K562 (cell line): ENCODE measurements around the gene ATP13A5.

Source experiments
- CBFA2T2 ChIP-seq: fragments of 450-650 bp; conservative IDR thresholded peaks from 2 replicates; pipeline ENCODE4 v1.6.1; 2017; ENCODE audit warnings: mild to moderate bottlenecking
- CTCF ChIP-seq, 3 experiments: IDR thresholded peaks in 2 of 3; conservative IDR thresholded peaks in 1 of 3; 2 replicates each; pipeline ENCODE4 v1.5.1; 2011 to 2012; ENCODE audit warnings: low read length in 3 of 3, mild to moderate bottlenecking in 3 of 3, control low read depth in 2 of 3, improper control_type of control experiment in 1 of 3, inconsistent platforms in 1 of 3, low read depth in 1 of 3, mixed read lengths in 1 of 3, moderate library complexity in 1 of 3; ENCODE audit not compliant: insufficient read depth in 2 of 3
- IRF1 ChIP-seq: sonication (generic); formaldehyde crosslinking; IDR thresholded peaks from 2 replicates; pipeline ENCODE4 v1.8.0; 2022; ENCODE audit warnings: missing genetic modification reagents, mild to moderate bottlenecking, borderline replicate concordance
- IRF2 ChIP-seq: sonication (generic); formaldehyde crosslinking; IDR thresholded peaks from 2 replicates; pipeline ENCODE4 v1.8.1; 2022; ENCODE audit warnings: mild to moderate bottlenecking, missing genetic modification reagents
- SETDB1 ChIP-seq: IDR thresholded peaks from one replicate; pipeline ENCODE4 v1.6.1; 2012; ENCODE audit warnings: low read length, control low read depth, inconsistent platforms
- ZNF133 ChIP-seq: fragments of 250-450 bp; sonication (Bioruptor Pico); IDR thresholded peaks from 2 replicates; pipeline ENCODE4 v1.4.0; 2020; ENCODE audit warnings: mild to moderate bottlenecking
- ZNF280B ChIP-seq: fragments of 250-450 bp; sonication (Bioruptor Pico); IDR thresholded peaks from 2 replicates; pipeline ENCODE4 v1.5.1; 2021; ENCODE audit warnings: mild to moderate bottlenecking

- TF ChIP-seq IRF2 (no peak), SETDB1 (no peak), IRF1 (CRISPR knock-in tag) (no peak), ZNF133 (CRISPR knock-in tag) (no peak), CBFA2T2 (no peak), ZNF280B (CRISPR knock-in tag) (no peak), CTCF (IDR thresholded peaks at IDR 0.05 in 2 of 3, conservative IDR thresholded peaks at IDR 0.05 in 1 of 3; ENCODE audit: insufficient read depth in 2 of 3, low read depth in 1 of 3, low read length in 3 of 3) (no peak)
Observed at GRCh38 chr3:193241716-193242115, 136.8 kb downstream of the ATP13A5 start.
